Measurements from ENCODE around the gene BHLHA9. TPM values are rescaled to one million over a fixed set of nuclear protein-coding genes. Genes with fewer than 3 reads are reported as not detected.

BHLHA9 gene
- total RNA-seq, 4 donors from 2014 or later = not detected

- intact Hi-C loops (cut with DNase I) = no loop called here
- no peak overlapping the region for H3K27ac ChIP-seq
- WGBS, 2 donors = 80 to 82% methylated on average over 5 to 6 of the region's 10 CpGs
Measured at GRCh38 chr17:1315409-1315808, 45.2 kb downstream of the BHLHA9 start.

GRCh38 chr17:1315891-1316403 lies 45.7 kb downstream of the BHLHA9 start:
- no peak overlapping the region for H3K4me3 ChIP-seq
- no peaks in the 10 kb centered on the region for H3K4me1 ChIP-seq
- no peak overlapping the region for H3K27ac ChIP-seq
- peaks cover 0 to 57% (median 0%) of the 10 kb centered on the region in 4 donors for H3K27me3 ChIP-seq
- no peak for DNase-seq
- 25 to 55% methylated on average over 6 to 7 of the region's 10 CpGs for WGBS, 2 donors
- TF ChIP-seq POLR2A (IDR thresholded peaks at IDR 0.05) = no peak
- TF ChIP-seq CTCF (IDR thresholded peaks at IDR 0.05) = no peak
- no peaks in the 10 kb centered on the region for H3K9me3 ChIP-seq
- no peaks in the 10 kb centered on the region for H3K36me3 ChIP-seq
- intact Hi-C loops (cut with DNase I) = no loop called here

More at GRCh38 chr17:1315409-1315808, 45.2 kb downstream of the BHLHA9 start:
- DNase-seq = no peak
- Histone ChIP-seq H3K4me1 (no peaks in the 10 kb centered on the region), H3K36me3 (no peaks in the 10 kb centered on the region), H3K27me3 (peaks cover 0 to 57% (median 0%) of the 10 kb centered on the region in 4 donors), H3K4me3 (no peak overlapping the region), H3K9me3 (no peaks in the 10 kb centered on the region)
- TF ChIP-seq CTCF (IDR thresholded peaks at IDR 0.05) = no peak
- TF ChIP-seq POLR2A (IDR thresholded peaks at IDR 0.05) = no peak

Other genes with a start within 250 kb of the BHLHA9 start
- gene ABR, start 90.5 kb upstream of the BHLHA9 start, total RNA-seq = 100 to 1,000 TPM in 1 of 4 donors, 10 to 100 TPM in 3; 62.1 to 248 (median 75.5) TPM
- not detected for gene TRARG1, start 9.2 kb downstream of the BHLHA9 start, total RNA-seq
- 100 to 1,000 TPM; 505 to 758 (median 567) TPM for gene YWHAE, start 129.8 kb downstream of the BHLHA9 start, total RNA-seq
- gene CRK, start 185.8 kb downstream of the BHLHA9 start, total RNA-seq = 10 to 100 TPM; 33.8 to 59.3 (median 51.2) TPM
- 10 to 100 TPM; 62.0 to 80.5 (median 64.2) TPM for gene MYO1C, start 222.2 kb downstream of the BHLHA9 start, total RNA-seq
- 10 to 100 TPM; 18.4 to 44.3 (median 35.0) TPM for gene INPP5K, start 246.2 kb downstream of the BHLHA9 start, total RNA-seq